DOHH2 (cell line): ENCODE measurements around the gene CACNB1.

Experiments used
- EZH2phosphoT487 ChIP-seq: fragments of 200-600 bp; sonication (generic); IDR thresholded peaks from 2 replicates; pipeline ENCODE4 v1.6.1; 2017; ENCODE audit warnings: borderline replicate concordance, mild to moderate bottlenecking, antibody characterized with exemption, low read length, moderate library complexity, mixed read lengths
- TF ChIP-seq, protein P1 (sequence below): fragments of 200-600 bp; sonication (generic); IDR thresholded peaks from one replicate; pipeline ENCODE4 v1.5.1; 2014; ENCODE audit warnings: antibody characterized with exemption, mild to moderate bottlenecking, low read depth, low read length; ENCODE audit not compliant: poor library complexity, severe bottlenecking

DNA sequence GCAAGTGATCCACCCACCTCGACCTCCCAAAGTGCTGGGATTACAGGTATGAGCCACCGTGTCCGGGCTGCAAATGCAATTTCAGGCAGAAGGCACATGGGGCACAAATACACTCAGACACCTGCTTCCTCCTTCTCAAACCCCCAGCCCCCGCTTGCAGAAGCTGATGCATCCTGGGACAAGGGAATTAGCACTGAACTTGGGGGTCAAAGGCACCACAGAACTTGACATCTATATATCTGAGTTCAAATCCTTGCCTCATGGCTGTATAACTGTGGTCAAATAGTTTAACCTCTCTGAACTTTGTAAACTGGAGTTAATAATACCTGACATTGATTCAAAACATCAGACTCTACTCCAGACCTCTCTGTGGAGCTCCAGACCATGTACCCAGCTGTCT lies 27.4 kb downstream of the CACNB1 start:
- TF ChIP-seq, protein P1, sequence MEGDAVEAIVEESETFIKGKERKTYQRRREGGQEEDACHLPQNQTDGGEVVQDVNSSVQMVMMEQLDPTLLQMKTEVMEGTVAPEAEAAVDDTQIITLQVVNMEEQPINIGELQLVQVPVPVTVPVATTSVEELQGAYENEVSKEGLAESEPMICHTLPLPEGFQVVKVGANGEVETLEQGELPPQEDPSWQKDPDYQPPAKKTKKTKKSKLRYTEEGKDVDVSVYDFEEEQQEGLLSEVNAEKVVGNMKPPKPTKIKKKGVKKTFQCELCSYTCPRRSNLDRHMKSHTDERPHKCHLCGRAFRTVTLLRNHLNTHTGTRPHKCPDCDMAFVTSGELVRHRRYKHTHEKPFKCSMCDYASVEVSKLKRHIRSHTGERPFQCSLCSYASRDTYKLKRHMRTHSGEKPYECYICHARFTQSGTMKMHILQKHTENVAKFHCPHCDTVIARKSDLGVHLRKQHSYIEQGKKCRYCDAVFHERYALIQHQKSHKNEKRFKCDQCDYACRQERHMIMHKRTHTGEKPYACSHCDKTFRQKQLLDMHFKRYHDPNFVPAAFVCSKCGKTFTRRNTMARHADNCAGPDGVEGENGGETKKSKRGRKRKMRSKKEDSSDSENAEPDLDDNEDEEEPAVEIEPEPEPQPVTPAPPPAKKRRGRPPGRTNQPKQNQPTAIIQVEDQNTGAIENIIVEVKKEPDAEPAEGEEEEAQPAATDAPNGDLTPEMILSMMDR, result no peak
- no peak for TF ChIP-seq EZH2phosphoT487
